Right lobe of liver (tissue), 6 donors: Measurements from ENCODE around the gene PTPRK. TPM values are rescaled to one million over a fixed set of nuclear protein-coding genes. Genes with fewer than 3 reads are reported as not detected.

Source experiments
- ATAC-seq, 4 donors: fragments of 200-7000 bp; cut with Tn5 transposase; one replicate each; pipeline ENCODE4 v1.9.1; 2020; ENCODE audit warnings: mild to moderate bottlenecking in 4 of 4, moderate library complexity in 4 of 4
- DNase-seq, 3 donors: peaks; one replicate each; pipeline ENCODE4 v3.0.0-alpha.2; 2020
- H3K27ac ChIP-seq, 3 donors: fragments of 200-600 bp; one replicate each; pipeline ENCODE4 v1.8.0; 2022
- H3K27me3 ChIP-seq, 2 donors: fragments of 200-600 bp; one replicate each; pipeline ENCODE4 v1.8.0; 2022
- H3K36me3 ChIP-seq, 4 donors: fragments of 200-600 bp; sonication (generic) in 1 of 4; one replicate each; pipeline versions ENCODE4 v1.5.1 to v1.8.0; 2017 to 2022; ENCODE audit warnings: control low read depth in 1 of 4
- H3K4me1 ChIP-seq, 4 donors: fragments of 200-600 bp; sonication (generic) in 1 of 4; one replicate each; pipeline versions ENCODE4 v1.5.1 to v1.8.0; 2017 to 2022; ENCODE audit warnings: control low read depth in 1 of 4
- H3K4me3 ChIP-seq, 3 donors: fragments of 200-600 bp; one replicate each; pipeline ENCODE4 v1.8.0; 2022
- H3K9me3 ChIP-seq, 4 donors: fragments of 200-600 bp; sonication (generic) in 1 of 4; one replicate each; pipeline versions ENCODE4 v1.5.1 to v1.8.0; 2017 to 2022; ENCODE audit warnings: control low read depth in 1 of 4
- POLR2A ChIP-seq: fragments of 450-650 bp; IDR thresholded peaks from one replicate; pipeline ENCODE4 v1.6.1; 2017; ENCODE audit warnings: antibody characterized with exemption, mild to moderate bottlenecking
- WGBS: methylation state at CpG from one replicate; pipeline ENCODE4 v1.1.6; 2018; ENCODE audit warnings: low coverage, low lambda C conversion rate; ENCODE audit not compliant: insufficient coverage; ENCODE audit errors: missing lambda C conversion rate; 5-methylcytosine and 5-hydroxymethylcytosine counted together
- intact Hi-C, 2 donors: fragments of 100-400 bp; cut with DNase I; formaldehyde crosslinking; loops; one replicate each; pipeline versions ENCODE4 v1.11.2 to v1.14.1; 2022
- total RNA-seq, 6 experiments: library from RNA; depleted of rRNA in 2 of 6; stranded (reverse); fragments of >200 nt in 2 of 6; fragmentation: NEBNext Ultra II Directional in 3 of 6; extraction: Animal tissue kit (Norgen Biotek cat#: 25700) in 3 of 6; gene quantifications; one replicate each; pipeline versions ENCODE4 v1.1.0 to v1.2.4, GENCODE V29; 2016 to 2023
- TF ChIP-seq, protein P1 (sequence below), 4 donors: fragments of 200-600 bp in 3 of 4; fragments of 450-650 bp in 1 of 4; IDR thresholded peaks; one replicate each; pipeline versions ENCODE4 v1.5.1 to v1.8.0; 2016 to 2022; ENCODE audit warnings: antibody characterized with exemption in 4 of 4, mild to moderate bottlenecking in 2 of 4
- donor health status: DM: no; HTN: yes; CAD: no.
- donor health status: DM: no; HTN: no; CAD: no.
- donor health status: DM: no; HTN: no; CAD: no.
- donor health status: DM: no; HTN: yes; CAD: no.
- donor health status: DM: no; HTN: yes; CAD: no.

PTPRK gene
- total RNA-seq, 6 experiments from 2014 or later: 27.7 to 54.5 (median 35.7) TPM

DNA sequence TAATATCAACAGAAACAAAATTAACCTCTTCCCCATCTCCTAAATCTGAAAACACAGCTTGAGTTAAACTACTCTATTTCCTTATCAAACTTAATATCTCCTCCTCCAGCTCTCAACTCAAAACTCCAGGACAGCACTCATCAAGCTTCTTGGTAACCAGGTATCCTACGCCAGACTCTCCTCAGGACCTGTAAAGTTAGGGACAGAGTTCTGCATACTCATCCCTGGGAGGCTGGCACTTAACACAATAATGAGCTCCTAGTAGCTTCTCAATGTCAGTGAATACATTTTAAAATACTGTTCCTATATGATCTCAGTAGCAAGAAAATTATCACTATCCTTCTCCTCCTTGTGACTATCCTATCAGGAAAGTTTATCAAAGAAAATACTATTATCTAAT is 240.3 kb downstream of the PTPRK start:
- intact Hi-C loops: no loop called here
- Histone ChIP-seq H3K4me1 (peaks cover 0 to 22% (median 5%) of the 10 kb centered on the region in 4 donors), H3K36me3 (no peaks in the 10 kb centered on the region), H3K27ac (no peak overlapping the region), H3K9me3 (no peaks in the 10 kb centered on the region), H3K27me3 (no peaks in the 10 kb centered on the region), H3K4me3 (no peak overlapping the region)
- ATAC-seq (no peak), DNase-seq (no peak)
- TF ChIP-seq, protein P1, sequence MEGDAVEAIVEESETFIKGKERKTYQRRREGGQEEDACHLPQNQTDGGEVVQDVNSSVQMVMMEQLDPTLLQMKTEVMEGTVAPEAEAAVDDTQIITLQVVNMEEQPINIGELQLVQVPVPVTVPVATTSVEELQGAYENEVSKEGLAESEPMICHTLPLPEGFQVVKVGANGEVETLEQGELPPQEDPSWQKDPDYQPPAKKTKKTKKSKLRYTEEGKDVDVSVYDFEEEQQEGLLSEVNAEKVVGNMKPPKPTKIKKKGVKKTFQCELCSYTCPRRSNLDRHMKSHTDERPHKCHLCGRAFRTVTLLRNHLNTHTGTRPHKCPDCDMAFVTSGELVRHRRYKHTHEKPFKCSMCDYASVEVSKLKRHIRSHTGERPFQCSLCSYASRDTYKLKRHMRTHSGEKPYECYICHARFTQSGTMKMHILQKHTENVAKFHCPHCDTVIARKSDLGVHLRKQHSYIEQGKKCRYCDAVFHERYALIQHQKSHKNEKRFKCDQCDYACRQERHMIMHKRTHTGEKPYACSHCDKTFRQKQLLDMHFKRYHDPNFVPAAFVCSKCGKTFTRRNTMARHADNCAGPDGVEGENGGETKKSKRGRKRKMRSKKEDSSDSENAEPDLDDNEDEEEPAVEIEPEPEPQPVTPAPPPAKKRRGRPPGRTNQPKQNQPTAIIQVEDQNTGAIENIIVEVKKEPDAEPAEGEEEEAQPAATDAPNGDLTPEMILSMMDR (IDR thresholded peaks at IDR 0.05): no peak
- TF ChIP-seq POLR2A: no peak
- WGBS: 89% methylated on average over 1 of the region's 1 CpG

DNA sequence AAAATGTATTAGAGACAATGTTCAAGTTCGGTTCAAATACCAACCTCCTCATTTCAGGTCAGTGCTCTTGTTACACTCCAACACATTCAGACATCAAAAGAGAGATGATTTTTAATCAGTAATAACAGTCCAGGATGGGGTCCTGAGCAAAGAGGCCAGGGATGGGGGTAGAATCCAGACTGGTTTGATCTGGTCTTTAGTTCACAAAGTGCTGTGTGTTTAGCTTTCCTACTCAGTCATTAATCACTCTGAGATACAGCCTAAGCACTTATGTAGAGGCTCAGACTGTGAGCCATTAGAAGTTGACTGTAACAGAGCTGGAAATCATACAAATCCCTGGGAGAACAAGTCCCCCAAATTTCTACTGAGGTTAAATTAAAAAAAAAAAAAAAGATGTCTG is 241.6 kb downstream of the PTPRK start:
- Histone ChIP-seq H3K27me3 (no peaks in the 10 kb centered on the region), H3K4me1 (peaks cover 0 to 22% (median 9%) of the 10 kb centered on the region in 4 donors), H3K4me3 (no peak overlapping the region), H3K27ac (no peak overlapping the region), H3K9me3 (no peaks in the 10 kb centered on the region), H3K36me3 (no peaks in the 10 kb centered on the region)
- ATAC-seq (no peak), DNase-seq (no peak)
- TF ChIP-seq POLR2A: no peak
- TF ChIP-seq, protein P1 (IDR thresholded peaks at IDR 0.05): no peak
- intact Hi-C loops: no loop called here
- 94% methylated on average over 1 of the region's 1 CpG for WGBS

DNA sequence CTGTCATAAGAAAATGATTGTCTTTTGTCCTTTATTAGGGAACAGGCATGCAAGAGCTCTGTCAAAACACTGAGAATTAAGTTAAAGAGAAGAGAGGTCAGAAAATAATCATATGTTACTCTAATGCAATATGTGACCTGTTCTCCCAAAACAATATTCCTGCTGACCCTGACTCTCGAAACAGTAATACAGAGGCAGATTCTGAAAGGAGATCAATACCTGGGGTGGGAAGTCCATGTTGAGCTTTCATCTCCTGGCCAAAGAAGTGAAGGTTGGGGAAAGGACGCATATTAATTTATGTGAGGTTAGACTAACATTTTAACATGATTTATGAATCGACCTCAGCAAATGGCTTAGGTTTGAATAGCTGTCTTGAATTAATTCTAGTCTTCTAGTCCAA is 243.0 kb downstream of the PTPRK start:
- H3K27me3 ChIP-seq: no peaks in the 10 kb centered on the region
- no peak overlapping the region for H3K4me3 ChIP-seq
- intact Hi-C loops: no loop called here
- no peak overlapping the region for H3K27ac ChIP-seq
- H3K36me3 ChIP-seq: no peaks in the 10 kb centered on the region
- H3K4me1 ChIP-seq: peaks cover 0 to 22% (median 9%) of the 10 kb centered on the region in 4 donors
- WGBS: 31% methylated on average over 3 of the region's 3 CpGs
- DNase-seq: no peak
- peak; percentile 27 to 58 (median 46) for ATAC-seq
- no peak for TF ChIP-seq POLR2A
- TF ChIP-seq, protein P1 (IDR thresholded peaks at IDR 0.05): no peak
- no peaks in the 10 kb centered on the region for H3K9me3 ChIP-seq

DNA sequence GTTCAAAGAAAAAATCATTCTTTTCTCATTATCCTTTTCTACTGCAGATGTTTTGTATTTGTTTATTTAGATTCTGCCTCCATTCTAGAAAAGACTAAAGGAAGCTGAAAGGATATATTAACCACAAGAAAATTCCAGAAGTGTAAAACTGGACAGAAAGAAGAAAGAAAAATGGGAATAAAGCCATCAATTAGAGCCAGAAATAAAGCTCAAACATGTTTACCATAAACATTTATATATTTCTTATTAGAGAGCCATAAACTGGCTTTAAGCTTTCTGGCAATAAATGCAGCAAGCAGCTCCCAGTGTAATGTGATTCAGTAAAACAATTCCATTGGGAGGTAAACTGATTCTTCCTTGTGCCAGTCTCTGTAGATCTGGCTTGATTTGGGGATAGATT is 244.1 kb downstream of the PTPRK start:
- DNase-seq (no peak), ATAC-seq (no peak)
- TF ChIP-seq, protein P1 (IDR thresholded peaks at IDR 0.05): no peak
- no peak for TF ChIP-seq POLR2A
- H3K9me3 ChIP-seq: no peaks in the 10 kb centered on the region
- no peaks in the 10 kb centered on the region for H3K27me3 ChIP-seq
- H3K27ac ChIP-seq: no peak overlapping the region
- H3K36me3 ChIP-seq: no peaks in the 10 kb centered on the region
- H3K4me3 ChIP-seq: no peak overlapping the region
- intact Hi-C loops: no loop called here
- peaks cover 0 to 19% (median 9%) of the 10 kb centered on the region in 4 donors for H3K4me1 ChIP-seq

DNA sequence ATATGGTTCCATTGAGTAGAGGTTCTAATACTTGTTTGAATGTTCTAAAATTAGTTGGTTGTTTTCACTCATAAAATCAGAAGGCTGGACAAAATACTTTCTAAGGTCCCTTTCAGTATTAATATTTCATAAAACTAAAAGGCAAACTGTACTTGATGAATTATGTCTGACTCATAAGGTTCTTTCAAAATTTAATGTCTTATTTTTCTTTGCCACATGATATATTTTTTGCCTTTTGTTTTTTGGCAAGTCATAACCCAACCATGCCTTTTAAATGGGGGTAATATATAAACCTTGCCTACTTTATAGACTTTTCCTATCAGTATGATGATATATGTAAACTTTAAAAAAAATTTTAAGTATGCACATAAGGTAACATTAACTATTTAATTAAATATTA is 244.7 kb downstream of the PTPRK start:
- no peaks in the 10 kb centered on the region for H3K9me3 ChIP-seq
- H3K4me3 ChIP-seq: no peak overlapping the region
- DNase-seq (no peak), ATAC-seq (no peak)
- H3K4me1 ChIP-seq: peaks cover 0 to 13% (median 6%) of the 10 kb centered on the region in 4 donors
- H3K27ac ChIP-seq: no peak overlapping the region
- no peaks in the 10 kb centered on the region for H3K27me3 ChIP-seq
- no peaks in the 10 kb centered on the region for H3K36me3 ChIP-seq
- intact Hi-C loops: no loop called here
- TF ChIP-seq, protein P1 (IDR thresholded peaks at IDR 0.05): no peak
- no peak for TF ChIP-seq POLR2A
